ENCODE data around the gene TNK1. TPM values are rescaled to one million over a fixed set of nuclear protein-coding genes. Genes with fewer than 3 reads are reported as not detected.
A peak's percentile ranks its signal among the peaks of the same experiment; 100 is the strongest.

TNK1 gene
- total RNA-seq, 1 experiment from 2014 or later, result 6.4 TPM

DNA sequence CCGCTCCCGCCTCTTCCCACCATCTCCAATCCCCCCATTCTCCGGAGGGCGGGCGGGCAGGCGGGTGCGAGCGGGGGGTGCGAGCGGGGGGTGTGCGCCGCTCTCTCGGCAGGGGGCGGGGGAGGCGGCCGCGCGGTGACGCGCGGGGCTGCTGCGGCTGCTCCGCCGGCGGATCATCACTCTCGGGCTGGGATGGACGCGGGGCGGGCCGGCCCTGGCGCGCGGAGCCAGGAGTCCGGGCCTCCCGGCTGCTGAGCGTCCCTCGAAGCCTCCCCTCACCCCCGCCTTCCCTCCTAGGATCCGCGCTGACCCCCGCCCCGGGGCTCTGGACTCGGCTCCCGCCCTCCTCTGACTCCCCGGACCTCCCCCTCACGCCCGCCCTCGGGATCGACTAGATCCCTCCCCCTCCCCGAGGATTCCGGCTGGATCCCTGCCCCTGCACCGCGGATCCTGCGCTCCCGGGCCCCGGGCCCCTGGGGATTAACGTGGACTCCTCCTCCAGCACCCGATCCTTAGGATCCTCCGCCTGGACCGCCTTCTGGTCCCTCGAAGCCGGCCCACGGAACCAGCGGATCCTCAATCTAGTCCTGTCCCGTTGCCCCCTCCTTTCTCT, 24.0 kb downstream of the TNK1 start:
- CTCF ChIA-PET, result interaction anchor here (0.6 to 1.5 kb wide), 6 partner anchors 9 to 138 kb away, joined by 3 read pairs; no protein-coding TSS in a partner anchor
- POLR2A ChIA-PET, result interaction anchor here (0.6 to 2.7 kb wide), 33 partner anchors 10 to 618 kb away, joined by 3 to 48 read pairs (median 4); partner anchors contain the start of genes DVL2, GABARAP, KCTD11 and MPDU1
- intact Hi-C loops (cut with micrococcal nuclease), result loop anchor here (1.0 to 2.0 kb wide), 2 partner anchors 30 to 48 kb away; partner anchors contain the start of gene TMEM102
- Mint-ChIP-seq H3K4me1 (ENCODE audit: insufficient read depth, unreplicated experiment) (peaks cover 16% of the 10 kb centered on the region), H3K27me3 (ENCODE audit: insufficient read depth, unreplicated experiment) (no peaks in the 10 kb centered on the region), H3K36me3 (ENCODE audit: insufficient read depth, unreplicated experiment) (peaks cover 7% of the 10 kb centered on the region), H3K27ac (ENCODE audit: low read depth, unreplicated experiment) (peak overlapping the region; percentile 86), H3K4me3 (ENCODE audit: unreplicated experiment) (peak overlapping the region; percentile 78), H3K9me3 (ENCODE audit: unreplicated experiment) (no peaks in the 10 kb centered on the region)
- no TSS peak for BruUV-seq (replicated peaks)
- DNase-seq (ENCODE audit: unreplicated experiment), result no peak
- TF ChIP-seq, protein P1, sequence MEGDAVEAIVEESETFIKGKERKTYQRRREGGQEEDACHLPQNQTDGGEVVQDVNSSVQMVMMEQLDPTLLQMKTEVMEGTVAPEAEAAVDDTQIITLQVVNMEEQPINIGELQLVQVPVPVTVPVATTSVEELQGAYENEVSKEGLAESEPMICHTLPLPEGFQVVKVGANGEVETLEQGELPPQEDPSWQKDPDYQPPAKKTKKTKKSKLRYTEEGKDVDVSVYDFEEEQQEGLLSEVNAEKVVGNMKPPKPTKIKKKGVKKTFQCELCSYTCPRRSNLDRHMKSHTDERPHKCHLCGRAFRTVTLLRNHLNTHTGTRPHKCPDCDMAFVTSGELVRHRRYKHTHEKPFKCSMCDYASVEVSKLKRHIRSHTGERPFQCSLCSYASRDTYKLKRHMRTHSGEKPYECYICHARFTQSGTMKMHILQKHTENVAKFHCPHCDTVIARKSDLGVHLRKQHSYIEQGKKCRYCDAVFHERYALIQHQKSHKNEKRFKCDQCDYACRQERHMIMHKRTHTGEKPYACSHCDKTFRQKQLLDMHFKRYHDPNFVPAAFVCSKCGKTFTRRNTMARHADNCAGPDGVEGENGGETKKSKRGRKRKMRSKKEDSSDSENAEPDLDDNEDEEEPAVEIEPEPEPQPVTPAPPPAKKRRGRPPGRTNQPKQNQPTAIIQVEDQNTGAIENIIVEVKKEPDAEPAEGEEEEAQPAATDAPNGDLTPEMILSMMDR (IDR thresholded peaks at IDR 0.05; ENCODE audit: unreplicated experiment), result no peak

DNA sequence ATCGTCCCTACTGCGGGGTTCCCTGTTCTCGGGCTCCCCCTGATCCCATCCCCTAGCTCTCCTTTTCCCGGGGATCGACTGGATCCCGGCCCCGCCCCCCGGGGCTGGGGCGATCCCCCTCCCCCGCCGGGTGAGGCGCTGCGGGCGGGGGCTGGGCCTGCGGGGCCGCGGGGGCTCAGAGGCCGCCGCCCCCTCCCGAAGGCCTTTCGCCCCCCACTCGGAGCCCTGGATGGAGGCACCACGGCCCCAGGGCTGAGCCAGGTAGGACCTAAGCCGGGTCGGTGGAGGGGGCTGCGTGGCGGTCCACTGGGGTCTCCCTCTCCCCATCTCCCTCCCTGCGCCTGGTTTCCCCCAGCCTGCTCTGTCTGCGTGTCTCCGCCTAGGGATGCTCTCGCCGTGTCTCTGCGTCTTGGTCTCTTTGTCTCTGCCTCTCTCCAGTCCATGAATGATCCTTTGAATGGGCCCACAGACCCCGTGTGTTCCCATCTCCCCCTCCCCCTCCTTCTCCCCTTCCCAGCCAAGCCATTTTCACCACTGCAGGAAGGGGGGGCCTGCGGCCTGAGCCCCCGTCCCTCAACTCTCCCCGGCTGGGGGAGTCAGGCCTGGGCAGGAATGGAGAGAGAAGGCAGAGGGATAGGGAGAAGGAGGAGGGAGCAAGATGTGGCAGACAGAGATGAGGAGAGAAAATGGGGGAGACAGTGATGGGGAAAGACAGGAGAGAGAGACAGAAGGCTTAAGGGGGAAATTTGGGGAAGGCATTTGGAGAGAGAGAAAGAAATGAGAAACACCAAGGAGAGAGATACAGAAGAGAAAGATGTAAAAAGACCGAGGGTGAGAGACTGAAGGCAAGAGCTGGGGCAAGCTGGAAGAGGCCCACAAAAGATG, 24.7 kb downstream of the TNK1 start:
- no peak for DNase-seq (ENCODE audit: unreplicated experiment)
- no TSS peak for BruUV-seq (replicated peaks)
- H3K27ac Mint-ChIP-seq (ENCODE audit: low read depth, unreplicated experiment), result peak overlapping the region; percentile 86
- POLR2A ChIA-PET, result interaction anchor here (0.6 kb wide), 1 partner anchor 22 kb away, joined by 3 read pairs; no protein-coding TSS in a partner anchor
- H3K4me1 Mint-ChIP-seq (ENCODE audit: insufficient read depth, unreplicated experiment), result peaks cover 16% of the 10 kb centered on the region
- peak overlapping the region; percentile 78 for H3K4me3 Mint-ChIP-seq (ENCODE audit: unreplicated experiment)
- no peaks in the 10 kb centered on the region for H3K9me3 Mint-ChIP-seq (ENCODE audit: unreplicated experiment)
- H3K27me3 Mint-ChIP-seq (ENCODE audit: insufficient read depth, unreplicated experiment), result no peaks in the 10 kb centered on the region
- intact Hi-C loops (cut with micrococcal nuclease), result loop anchor here (2.0 kb wide), 1 partner anchor 49 kb away; no protein-coding TSS in a partner anchor
- TF ChIP-seq, protein P1 (IDR thresholded peaks at IDR 0.05; ENCODE audit: unreplicated experiment), result no peak
- CTCF ChIA-PET, result interaction anchor here (1.2 kb wide), 1 partner anchor 21 kb away, joined by 3 read pairs; no protein-coding TSS in a partner anchor
- H3K36me3 Mint-ChIP-seq (ENCODE audit: insufficient read depth, unreplicated experiment), result peaks cover 14% of the 10 kb centered on the region

DNA sequence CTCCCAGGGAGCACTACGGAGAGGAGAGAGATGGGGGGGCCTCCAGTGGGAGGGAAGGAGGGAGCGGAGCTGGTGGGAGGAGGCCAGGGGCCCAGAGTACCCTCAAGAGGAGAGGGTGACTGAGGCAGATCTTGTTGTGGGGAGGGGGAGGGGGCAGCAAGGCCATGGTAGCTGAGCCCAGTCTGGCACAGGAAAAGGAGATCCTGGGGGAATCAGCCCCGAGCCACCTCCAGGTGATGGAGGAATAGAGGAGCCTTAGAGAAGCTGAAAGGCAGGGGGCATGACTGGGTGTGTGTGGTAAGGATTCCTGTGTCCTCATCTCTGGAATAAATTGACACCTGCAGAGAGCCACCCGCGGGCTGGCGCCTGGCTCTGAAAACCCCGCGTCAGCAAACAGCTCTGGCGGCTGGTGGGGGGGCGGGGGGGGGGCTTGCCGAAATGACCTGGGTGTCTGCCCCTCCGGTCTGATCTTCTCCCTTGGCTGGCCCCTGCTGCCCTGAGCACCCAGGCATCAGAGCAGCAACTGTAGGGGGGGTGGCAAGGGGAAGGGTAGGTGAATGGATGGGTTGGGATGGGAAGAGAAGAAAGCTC, 25.4 kb downstream of the TNK1 start:
- no peak for DNase-seq (ENCODE audit: unreplicated experiment)
- Mint-ChIP-seq H3K9me3 (ENCODE audit: unreplicated experiment) (no peaks in the 10 kb centered on the region), H3K4me3 (ENCODE audit: unreplicated experiment) (no peak overlapping the region), H3K36me3 (ENCODE audit: insufficient read depth, unreplicated experiment) (peaks cover 19% of the 10 kb centered on the region), H3K4me1 (ENCODE audit: insufficient read depth, unreplicated experiment) (peaks cover 16% of the 10 kb centered on the region), H3K27me3 (ENCODE audit: insufficient read depth, unreplicated experiment) (no peaks in the 10 kb centered on the region), H3K27ac (ENCODE audit: low read depth, unreplicated experiment) (no peak overlapping the region)
- intact Hi-C loops (cut with micrococcal nuclease), result no loop called here
- POLR2A ChIA-PET, result no interaction called here
- CTCF ChIA-PET, result interaction anchor here (0.5 to 1.2 kb wide), 3 partner anchors 21 to 1905 kb away, joined by 3 read pairs; no protein-coding TSS in a partner anchor
- TF ChIP-seq, protein P1 (IDR thresholded peaks at IDR 0.05; ENCODE audit: unreplicated experiment), result no peak
- no TSS peak for BruUV-seq (replicated peaks)
